K562 (cell line): ENCODE results near the gene CENPU. TPM values are rescaled to one million over a fixed set of nuclear protein-coding genes. Genes with fewer than 3 reads are reported as not detected.

Experiments
- ATAC-seq: fragments of 200-7000 bp; cut with Tn5 transposase; 3 replicates; pipeline ENCODE4 v1.9.1; 2020; ENCODE audit warnings: moderate library complexity
- BruUV-seq: library from RNA; stranded (reverse); fragments of 400-500 nt; replicated peaks from 2 replicates; lab custom pipeline; 2021; lab: Mats Ljungman, UMichigan
- CTCF ChIA-PET: fragments of 300-600 bp; formaldehyde crosslinking; extraction: SDS; loops from one replicate; lab custom pipeline; 2021; ENCODE audit warnings: low intra/inter-chr PET ratio; lab: Yijun Ruan, JAX
- POLR2A ChIA-PET: fragments of 300-600, 350-650 bp; sonication (Branson Sonifier 250); formaldehyde crosslinking; extraction: SDS; loops from one replicate; lab custom pipeline; 2021; ENCODE audit warnings: antibody characterized with exemption, inconsistent platforms; lab: Yijun Ruan, JAX
- DNase-seq, 4 experiments: peaks; one replicate each; pipeline versions ENCODE4 v3.0.0 to v3.0.0-alpha.2; 2011 to 2018; ENCODE audit warnings: low spot score in 3 of 4, mixed read lengths in 3 of 4; ENCODE audit errors: extremely low read depth in 1 of 4
- FAIRE-seq: peaks from 2 replicates; lab custom pipeline; 2011; peaks lifted over from hg19 to GRCh38; lab: Jason Lieb, UNC
- H2AFZ ChIP-seq: 2 replicates; pipeline ENCODE4 v1.6.0; 2011; ENCODE audit warnings: low read depth, low read length, control low read depth, inconsistent platforms
- H3K27ac ChIP-seq: fragments of 200-600 bp; 3 replicates; pipeline ENCODE4 v1.8.0; 2011; ENCODE audit warnings: low read depth, mild to moderate bottlenecking, control low read depth, inconsistent platforms, low read length, moderate library complexity, mixed read lengths; ENCODE audit errors: extremely low read depth
- H3K27me3 ChIP-seq, 2 experiments: fragments of 300-600 bp in 1 of 2; 2 replicates in 1 of 2; 3 replicates in 1 of 2; pipeline versions ENCODE4 v1.6.0 to v1.8.0; 2011; ENCODE audit warnings: inconsistent platforms in 2 of 2, low read length in 2 of 2, mild to moderate bottlenecking in 1 of 2, mixed read lengths in 1 of 2, moderate library complexity in 1 of 2; ENCODE audit not compliant: control insufficient read depth in 2 of 2, insufficient read depth in 2 of 2
- H3K36me3 ChIP-seq: fragments of 300-600 bp; 3 replicates; pipeline ENCODE4 v1.8.0; 2011; ENCODE audit warnings: mild to moderate bottlenecking, low read length, inconsistent platforms; ENCODE audit not compliant: control insufficient read depth, insufficient read depth
- H3K4me1 ChIP-seq, 2 experiments: fragments of 200-600 bp in 1 of 2; replicated peaks in 1 of 2; 2 replicates in 1 of 2; 3 replicates in 1 of 2; pipeline versions ENCODE4 v1.5.1 to v1.8.0; 2011; ENCODE audit warnings: inconsistent platforms in 2 of 2, low read length in 2 of 2, mild to moderate bottlenecking in 1 of 2, mixed read lengths in 1 of 2, moderate library complexity in 1 of 2; ENCODE audit not compliant: control insufficient read depth in 2 of 2, insufficient read depth in 2 of 2
- H3K4me2 ChIP-seq: 2 replicates; pipeline ENCODE4 v1.6.1; 2011; ENCODE audit warnings: low read length, control low read depth, inconsistent platforms, mixed read lengths; ENCODE audit not compliant: insufficient read depth
- H3K4me3 ChIP-seq: fragments of 200-600 bp; sonication (generic), shearing (Covaris generic); 2 replicates; pipeline ENCODE4 v1.5.1; 2016; ENCODE audit warnings: control low read depth, inconsistent platforms
- H3K79me2 ChIP-seq: fragments of 200-600 bp; 3 replicates; pipeline ENCODE4 v1.8.0; 2011; ENCODE audit warnings: low read length, inconsistent platforms; ENCODE audit not compliant: control insufficient read depth, insufficient read depth
- H3K9ac ChIP-seq, 2 experiments: 2 replicates each; pipeline versions ENCODE4 v1.6.0 to v1.6.1; 2011; ENCODE audit warnings: low read depth in 2 of 2, low read length in 2 of 2, control low read depth in 1 of 2, inconsistent platforms in 1 of 2, mild to moderate bottlenecking in 1 of 2, mixed read lengths in 1 of 2; ENCODE audit not compliant: insufficient read depth in 1 of 2
- H3K9me1 ChIP-seq: one replicate; pipeline ENCODE4 v1.6.0; 2011; ENCODE audit warnings: inconsistent platforms, mild to moderate bottlenecking, low read length, moderate library complexity; ENCODE audit not compliant: control insufficient read depth, insufficient read depth
- H3K9me3 ChIP-seq: replicated peaks from 2 replicates; pipeline ENCODE4 v1.5.1; 2011; ENCODE audit warnings: low read depth, low read length, inconsistent platforms; ENCODE audit not compliant: control insufficient read depth, insufficient read depth
- H4K20me1 ChIP-seq: replicated peaks from 2 replicates; pipeline ENCODE4 v1.6.1; 2011; ENCODE audit warnings: low read length, inconsistent platforms, mixed read lengths; ENCODE audit not compliant: control insufficient read depth, insufficient read depth
- AFF1 ChIP-seq, 2 experiments: fragments of 450-650 bp; IDR thresholded peaks; 2 replicates each; pipeline ENCODE4 v1.6.1; 2018; ENCODE audit warnings: mild to moderate bottlenecking in 2 of 2, low read depth in 1 of 2; ENCODE audit not compliant: partially characterized antibody in 2 of 2
- E2F3 ChIP-seq: fragments of 250-450 bp; sonication (Bioruptor Pico); IDR thresholded peaks from 2 replicates; pipeline ENCODE4 v1.4.0; 2020; ENCODE audit warnings: mild to moderate bottlenecking
- E2F6 ChIP-seq, 2 experiments: IDR thresholded peaks; 2 replicates each; pipeline ENCODE4 v1.6.1; 2011; ENCODE audit warnings: borderline replicate concordance in 1 of 2, control low read depth in 1 of 2, low read depth in 1 of 2, low read length in 1 of 2, mild to moderate bottlenecking in 1 of 2, mixed read lengths in 1 of 2, moderate library complexity in 1 of 2; ENCODE audit not compliant: insufficient read depth in 1 of 2, insufficient read length in 1 of 2, poor library complexity in 1 of 2, severe bottlenecking in 1 of 2; ENCODE audit errors: extremely low read depth in 1 of 2
- ELK1 ChIP-seq: sonication (generic); formaldehyde crosslinking; IDR thresholded peaks from 2 replicates; pipeline ENCODE4 v1.8.1; 2022; ENCODE audit warnings: missing genetic modification reagents
- EP300 ChIP-seq: IDR thresholded peaks from 2 replicates; pipeline ENCODE4 v1.6.1; 2012; ENCODE audit warnings: low read length, improper control_type of control experiment
- GTF2E2 ChIP-seq: fragments of 200-800 bp; sonication (Bioruptor generic); IDR thresholded peaks from 2 replicates; pipeline ENCODE4 v1.6.1; 2016; ENCODE audit warnings: missing genetic modification characterization, missing compliant biosample characterization
- LEF1 ChIP-seq: fragments of 450-650 bp; IDR thresholded peaks from 2 replicates; pipeline ENCODE4 v1.6.1; 2016; ENCODE audit warnings: mild to moderate bottlenecking
- NFXL1 ChIP-seq: fragments of 450-650 bp; formaldehyde crosslinking; IDR thresholded peaks from 2 replicates; pipeline ENCODE4 v1.4.0; 2021; ENCODE audit warnings: mild to moderate bottlenecking
- PHF8 ChIP-seq: fragments of 200-600 bp; sonication (generic); IDR thresholded peaks from 2 replicates; pipeline ENCODE4 v1.6.1; 2012; ENCODE audit warnings: mixed run types, mild to moderate bottlenecking, inconsistent platforms, low read length, moderate library complexity, borderline replicate concordance
- PTBP1 ChIP-seq: fragments of 200-400 bp; formaldehyde crosslinking; IDR thresholded peaks from 2 replicates; pipeline ENCODE4 v1.6.1; 2017; ENCODE audit warnings: low read depth, low read length
- SMAD4 ChIP-seq: fragments of 250-450 bp; sonication (Bioruptor Pico); conservative IDR thresholded peaks from 2 replicates; pipeline ENCODE4 v1.8.0; 2021; ENCODE audit warnings: inconsistent platforms, mild to moderate bottlenecking, moderate library complexity
- ZNF408 ChIP-seq: fragments of 250-450 bp; sonication (Bioruptor Pico); IDR thresholded peaks from 2 replicates; pipeline ENCODE4 v1.4.0; 2020; ENCODE audit warnings: low read depth, mild to moderate bottlenecking, moderate library complexity
- ZNF830 ChIP-seq: fragments of 250-450 bp; sonication (Bioruptor Pico); IDR thresholded peaks from 2 replicates; pipeline ENCODE4 v1.5.0; 2021; ENCODE audit warnings: mild to moderate bottlenecking
- WGBS: fragments of 100-300 bp; shearing (Covaris generic); methylation state at CpG from one replicate; pipeline ENCODE4 v1.1.6; 2016; ENCODE audit warnings: low coverage, mixed read lengths; ENCODE audit not compliant: insufficient coverage; ENCODE audit errors: missing lambda C conversion rate; 5-methylcytosine and 5-hydroxymethylcytosine counted together
- in situ Hi-C: fragments of 300-500 bp; cut with MboI; formaldehyde crosslinking; loops from 4 replicates; pipeline ENCODE4 v1.15.0; 2018; ENCODE audit warnings: inconsistent platforms, mixed read lengths
- intact Hi-C: fragments of 100-400 bp; cut with micrococcal nuclease; formaldehyde crosslinking; loops from 2 replicates; pipeline ENCODE4 v1.14.2; 2022
- polyA plus RNA-seq, 8 experiments: library from polyadenylated mRNA; depleted of rRNA in 4 of 8; stranded (reverse) in 5 of 8; unstranded in 3 of 8; fragments of >200 nt; fragmentation: Nextera tagmentation in 2 of 8; fragmentation: Illumina TruSeq in 1 of 8; extraction: Ambion mirVana in 2 of 8; extraction: Trizol in 1 of 8; gene quantifications; 2 replicates each; pipeline versions ENCODE4 v1.2.1 to v1.2.3, GENCODE V29; 2011 to 2014; ENCODE audit warnings: inconsistent platforms in 1 of 8, missing spikeins in 1 of 8
- total RNA-seq, 7 experiments: library from RNA; depleted of rRNA in 6 of 7; stranded (reverse); fragments of >200 nt in 6 of 7; fragmentation: Illumina TruSeq in 2 of 7; extraction: Trizol in 2 of 7; gene quantifications; 2 replicates each; pipeline versions ENCODE4 v1.2.1 to v1.2.3, GENCODE V29; 2011 to 2021; ENCODE audit warnings: low replicate concordance in 1 of 7

Gene CENPU
- total and polyA plus RNA-seq, 9 of the 15 experiments (the other 6 are each of a cell fraction or from before 2014, with no cell fraction given), result 39.4 to 98.7 (median 84.3) TPM

- TF ChIP-seq SMAD4 (CRISPR knock-in tag), result no peak
Measured at GRCh38 chr4:184699941-184700340, 34.0 kb downstream of the CENPU start (continued).

- intact Hi-C loops, result loop anchor here (5.0 kb wide), 1 partner anchor 226 kb away; the partner anchor contains the start of gene IRF2
- Histone ChIP-seq H2AFZ (no peak overlapping the region), H3K4me1 (no peaks in the 10 kb centered on the region), H3K9me1 (no peaks in the 10 kb centered on the region), H3K4me3 (no peak overlapping the region)
- POLR2A ChIA-PET, result interaction anchor here (1.4 to 1.7 kb wide), 2 partner anchors 13 to 36 kb away, joined by 3 to 4 read pairs; partner anchors contain the start of gene CENPU
- no TSS peak for BruUV-seq
- TF ChIP-seq PHF8 (no peak), NFXL1 (CRISPR knock-in tag) (no peak), LEF1 (no peak), E2F3 (CRISPR knock-in tag) (no peak), ZNF408 (no peak), GTF2E2 (no peak), E2F6 (IDR thresholded peaks at IDR 0.05; ENCODE audit: borderline replicate concordance in 1 of 2, extremely low read depth in 1 of 2, insufficient read depth in 1 of 2, insufficient read length in 1 of 2, low read depth in 1 of 2, low read length in 1 of 2, poor library complexity in 1 of 2, severe bottlenecking in 1 of 2) (no peak), ELK1 (CRISPR knock-in tag) (no peak), EP300 (no peak), ZNF830 (no peak), AFF1 (IDR thresholded peaks at IDR 0.05; ENCODE audit: low read depth in 1 of 2, partially characterized antibody in 2 of 2) (no peak), PTBP1 (no peak)
- TF ChIP-seq, all 486 proteins: peak for 0
- Histone ChIP-seq H4K20me1 (no peaks in the 10 kb centered on the region), H3K4me2 (no peak overlapping the region), H3K27ac (no peak overlapping the region), H3K36me3 (peaks cover 74% of the 10 kb centered on the region), H3K9me3 (no peaks in the 10 kb centered on the region), H3K79me2 (no peaks in the 10 kb centered on the region), H3K27me3 (no peaks in the 10 kb centered on the region), H3K9ac (no peak overlapping the region)
- 96% methylated on average over 3 of the region's 3 CpGs for WGBS
- in situ Hi-C loops, result no loop called here
- CTCF ChIA-PET, result no interaction called here
- no peak for FAIRE-seq
- no peak for DNase-seq
- no peak for ATAC-seq
Measured at GRCh38 chr4:184697956-184698355, 35.9 kb downstream of the CENPU start.
